T-helper 1 cell treated with Interleukin-12 subunit alpha and Interleukin-12 subunit beta and Interleukin-4 antibody, amounts not matched to agents 30 μg/mL and 1 μg/mL, for 36 hours (primary cell): ENCODE measurements around the gene NT5DC3.

Source experiments
- H3K27ac Mint-ChIP-seq: one replicate; pipeline ENCODE4 v1.8.0; 2021; ENCODE audit warnings: mild to moderate bottlenecking, mixed read lengths
- H3K27me3 Mint-ChIP-seq: one replicate; pipeline ENCODE4 v1.8.0; 2021; ENCODE audit warnings: low read depth, mixed read lengths
- H3K36me3 Mint-ChIP-seq: one replicate; pipeline ENCODE4 v1.8.0; 2021; ENCODE audit warnings: low read depth, mixed read lengths
- H3K4me1 Mint-ChIP-seq: one replicate; pipeline ENCODE4 v1.8.0; 2021; ENCODE audit warnings: low read depth, mixed read lengths
- H3K4me3 Mint-ChIP-seq: one replicate; pipeline ENCODE4 v1.8.0; 2021; ENCODE audit warnings: mild to moderate bottlenecking, moderate library complexity, mixed read lengths
- H3K9me3 Mint-ChIP-seq: one replicate; pipeline ENCODE4 v1.8.0; 2021; ENCODE audit warnings: mixed read lengths

Gene NT5DC3

DNA sequence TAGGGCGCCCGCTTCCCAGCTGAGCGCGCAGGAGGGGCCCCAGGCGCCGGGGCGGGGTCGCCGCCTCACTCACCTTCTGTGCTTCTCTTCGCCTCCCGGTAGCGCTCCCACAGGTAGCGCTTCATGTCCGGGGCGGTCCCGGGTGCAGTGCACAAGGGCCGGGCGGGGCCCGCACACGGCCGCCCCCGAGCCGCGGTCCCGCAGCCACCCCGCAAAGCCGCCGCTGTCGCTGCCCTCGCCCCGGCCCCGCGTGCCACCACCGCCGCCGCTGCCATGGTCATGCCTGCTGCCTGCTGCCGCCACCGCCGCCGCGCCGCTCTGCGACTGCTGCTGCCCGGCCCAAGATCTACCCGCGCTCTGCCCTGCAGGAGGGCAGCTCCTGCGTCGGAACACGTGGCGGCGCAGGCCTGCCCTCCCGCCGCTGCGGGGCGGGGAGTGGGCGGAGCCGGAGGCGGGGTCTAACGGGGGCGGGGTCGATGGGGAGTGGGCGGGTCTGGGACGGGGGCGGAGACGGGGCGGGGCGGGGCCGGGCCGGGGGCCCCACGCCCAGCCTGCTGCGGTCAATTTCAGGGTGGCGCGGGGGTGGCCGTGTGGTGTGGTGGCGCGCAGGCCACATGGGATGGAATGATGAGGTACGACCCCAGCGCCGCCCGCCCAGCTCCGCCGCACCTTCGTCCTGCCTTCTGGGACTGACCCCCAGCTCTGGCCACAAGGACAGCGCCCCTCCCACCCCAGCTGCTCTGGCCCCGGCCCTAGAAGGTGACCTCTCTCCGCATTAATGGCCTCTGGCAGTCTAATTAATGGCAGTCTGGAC, at the start of gene NT5DC3:
Gene NT5DC3, minus strand, starts transcription at position 359 of the 814 bp plus-strand sequence. Its CDS starts 78 bp downstream, at position 281.
- Mint-ChIP-seq H3K9me3 (no peaks in the 10 kb centered on the region), H3K4me3 (peak within 1 kb of the TSS; percentile 83), H3K4me1 (peaks cover 10% of the 10 kb centered on the region), H3K27me3 (peaks cover 34% of the 10 kb centered on the region), H3K36me3 (no peaks in the 10 kb centered on the region), H3K27ac (peak within 1 kb of the TSS; percentile 62)

DNA sequence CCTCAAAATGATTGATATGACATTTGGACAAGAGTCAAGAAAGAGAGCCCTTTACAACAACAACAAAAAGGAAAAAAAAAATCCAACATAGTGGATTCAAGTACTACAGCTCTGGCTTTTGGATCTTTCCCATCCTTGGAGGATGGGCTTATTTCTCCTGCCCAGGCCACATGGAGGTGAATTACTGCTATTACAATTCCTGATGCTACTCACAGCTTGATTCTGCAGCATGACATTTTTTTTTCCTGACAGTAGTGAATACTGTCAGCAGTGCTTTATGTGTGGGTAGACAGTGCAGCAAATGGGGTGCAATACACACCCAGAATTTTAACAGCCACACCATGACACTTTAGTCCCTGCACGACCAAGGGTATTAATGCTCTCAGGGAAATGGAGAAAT, 46.7 kb upstream of the NT5DC3 start:
- H3K9me3 Mint-ChIP-seq, result no peaks in the 10 kb centered on the region
- no peak overlapping the region for H3K27ac Mint-ChIP-seq
- H3K4me3 Mint-ChIP-seq, result no peak overlapping the region
- H3K36me3 Mint-ChIP-seq, result no peaks in the 10 kb centered on the region
- no peaks in the 10 kb centered on the region for H3K27me3 Mint-ChIP-seq
- H3K4me1 Mint-ChIP-seq, result peaks cover 9% of the 10 kb centered on the region

DNA sequence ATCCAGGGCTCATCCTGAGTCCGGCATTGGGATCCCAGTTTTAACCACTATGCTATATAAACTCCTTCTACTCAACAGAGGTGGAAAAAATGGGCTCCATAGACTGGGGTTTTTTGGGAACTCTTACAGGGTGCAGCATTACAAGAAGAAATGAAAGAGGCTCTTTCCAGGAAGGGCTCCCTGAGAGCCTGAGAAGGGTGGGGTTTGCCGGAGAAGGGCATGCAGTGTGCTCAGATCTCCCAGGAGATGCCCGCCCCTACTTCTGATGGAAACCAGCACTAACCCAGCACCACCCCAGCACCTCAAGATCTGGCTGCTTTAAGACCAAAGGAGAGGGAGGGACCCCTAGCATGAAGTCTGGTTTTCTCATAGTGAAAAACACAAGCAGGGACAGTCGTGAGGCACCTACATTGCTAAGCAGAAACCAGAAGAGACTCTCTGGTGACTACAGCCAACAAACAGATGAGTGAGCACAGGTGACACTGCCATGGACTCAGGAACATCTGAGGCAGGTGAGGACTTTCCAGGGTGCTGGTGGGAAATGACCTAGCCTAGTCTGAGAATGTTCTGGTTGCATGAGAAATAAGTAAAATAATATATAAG, 45.3 kb upstream of the NT5DC3 start:
- Mint-ChIP-seq H3K4me1 (peaks cover 11% of the 10 kb centered on the region), H3K4me3 (no peak overlapping the region), H3K27me3 (no peaks in the 10 kb centered on the region), H3K36me3 (no peaks in the 10 kb centered on the region), H3K27ac (no peak overlapping the region), H3K9me3 (no peaks in the 10 kb centered on the region)

DNA sequence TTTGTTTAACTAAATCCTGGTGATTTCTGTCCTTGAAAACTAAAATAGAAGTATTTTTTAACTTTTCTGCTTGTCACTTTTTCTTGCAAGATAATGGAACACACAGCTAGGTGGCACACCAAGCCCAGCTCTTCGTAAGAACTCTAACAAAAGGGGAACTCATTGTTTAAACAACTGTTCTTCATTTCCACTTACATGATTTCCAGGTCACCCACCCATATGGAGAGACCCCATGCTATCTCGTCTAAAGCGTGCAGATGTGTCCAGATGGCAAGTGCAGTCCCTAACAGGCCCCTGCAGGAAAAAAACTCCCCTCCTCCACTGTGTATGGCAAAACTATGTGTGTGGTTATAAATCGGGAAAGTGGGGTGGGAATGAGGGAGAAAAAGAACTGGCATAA, 43.3 kb upstream of the NT5DC3 start:
- no peak overlapping the region for H3K4me3 Mint-ChIP-seq

DNA sequence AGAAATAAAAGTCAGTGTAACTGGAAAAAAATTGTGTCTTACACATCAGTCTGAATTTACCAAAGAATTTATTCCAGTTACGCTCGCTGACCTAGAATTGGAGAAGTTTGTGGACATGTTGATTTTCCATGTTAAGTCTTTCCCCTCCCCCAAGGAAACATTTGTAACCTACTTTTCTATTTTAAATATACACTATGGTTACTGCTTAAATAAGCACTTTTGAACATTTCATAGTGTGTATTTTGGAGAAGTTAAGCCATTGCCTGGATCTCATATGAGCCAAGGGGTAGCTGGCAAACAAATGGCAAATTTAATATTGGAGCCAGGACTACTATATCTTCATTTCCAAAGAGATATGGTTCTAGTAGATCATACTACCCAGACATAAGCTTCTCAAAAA, 42.9 kb upstream of the NT5DC3 start:
- Mint-ChIP-seq H3K27me3 (no peaks in the 10 kb centered on the region), H3K27ac (no peak overlapping the region), H3K4me3 (no peak overlapping the region), H3K36me3 (no peaks in the 10 kb centered on the region), H3K9me3 (no peaks in the 10 kb centered on the region), H3K4me1 (peaks cover 27% of the 10 kb centered on the region)

More for the DNA sequence above, 43.3 kb upstream of the NT5DC3 start:
- Mint-ChIP-seq H3K27me3 (no peaks in the 10 kb centered on the region), H3K9me3 (no peaks in the 10 kb centered on the region), H3K27ac (no peak overlapping the region), H3K4me1 (peaks cover 23% of the 10 kb centered on the region), H3K36me3 (no peaks in the 10 kb centered on the region)

DNA sequence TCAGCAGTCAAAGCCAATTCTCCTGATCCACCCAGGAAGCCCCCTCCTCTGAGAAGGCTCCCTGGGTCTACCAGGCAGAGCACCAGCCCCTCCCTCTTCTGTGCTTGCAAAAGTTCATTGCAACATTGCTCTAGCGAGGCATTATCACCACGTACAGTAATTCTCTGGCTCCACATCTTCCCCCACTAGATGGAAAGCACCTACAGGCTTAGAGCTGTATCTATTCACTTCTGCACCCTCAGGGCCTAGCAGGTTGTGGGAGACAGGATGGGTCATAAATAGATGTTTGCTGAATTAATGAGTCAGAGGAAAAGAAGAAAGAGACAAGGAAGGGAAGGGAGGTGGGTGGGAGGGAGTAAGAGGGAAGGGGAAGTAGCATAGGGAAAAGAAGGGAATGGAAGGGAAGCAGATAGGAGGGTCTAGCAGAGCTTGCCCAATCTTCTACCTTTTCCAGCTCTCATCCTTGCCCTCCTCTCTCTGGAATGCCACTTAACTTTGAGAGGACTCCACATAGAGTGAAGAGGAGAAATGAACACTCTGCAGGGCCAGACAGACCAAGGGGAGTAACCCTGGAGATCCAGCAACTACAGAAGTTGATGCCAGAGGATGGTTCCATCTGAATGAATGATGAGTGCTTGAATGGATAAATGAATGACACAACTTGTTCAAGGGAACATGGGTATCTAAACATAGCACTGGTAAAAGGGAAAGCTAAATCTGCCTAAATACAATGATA, 42.0 kb upstream of the NT5DC3 start:
- Mint-ChIP-seq H3K27me3 (no peaks in the 10 kb centered on the region), H3K4me3 (no peak overlapping the region), H3K4me1 (peaks cover 30% of the 10 kb centered on the region), H3K36me3 (no peaks in the 10 kb centered on the region), H3K27ac (peak overlapping the region; percentile 14), H3K9me3 (no peaks in the 10 kb centered on the region)

DNA sequence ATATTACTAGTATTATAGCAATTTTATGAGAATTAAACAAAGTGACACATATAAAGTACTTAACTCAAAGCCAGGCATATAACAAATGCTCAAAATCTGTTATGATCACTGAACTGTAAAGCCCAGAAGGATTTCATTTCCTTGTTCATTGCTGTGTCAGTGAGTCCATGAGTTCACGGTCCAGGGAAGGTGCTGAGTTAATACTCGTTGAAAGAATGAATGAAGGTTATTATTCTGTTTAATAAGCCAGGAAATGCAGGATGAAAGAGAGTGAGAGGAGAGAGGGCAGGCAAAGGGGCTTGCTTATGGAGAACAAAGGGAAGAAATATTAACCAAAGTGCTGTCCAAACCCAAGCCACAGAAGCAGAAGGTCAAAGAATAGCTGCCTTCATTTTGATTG, 40.2 kb upstream of the NT5DC3 start:
- H3K4me1 Mint-ChIP-seq, result peaks cover 34% of the 10 kb centered on the region

DNA sequence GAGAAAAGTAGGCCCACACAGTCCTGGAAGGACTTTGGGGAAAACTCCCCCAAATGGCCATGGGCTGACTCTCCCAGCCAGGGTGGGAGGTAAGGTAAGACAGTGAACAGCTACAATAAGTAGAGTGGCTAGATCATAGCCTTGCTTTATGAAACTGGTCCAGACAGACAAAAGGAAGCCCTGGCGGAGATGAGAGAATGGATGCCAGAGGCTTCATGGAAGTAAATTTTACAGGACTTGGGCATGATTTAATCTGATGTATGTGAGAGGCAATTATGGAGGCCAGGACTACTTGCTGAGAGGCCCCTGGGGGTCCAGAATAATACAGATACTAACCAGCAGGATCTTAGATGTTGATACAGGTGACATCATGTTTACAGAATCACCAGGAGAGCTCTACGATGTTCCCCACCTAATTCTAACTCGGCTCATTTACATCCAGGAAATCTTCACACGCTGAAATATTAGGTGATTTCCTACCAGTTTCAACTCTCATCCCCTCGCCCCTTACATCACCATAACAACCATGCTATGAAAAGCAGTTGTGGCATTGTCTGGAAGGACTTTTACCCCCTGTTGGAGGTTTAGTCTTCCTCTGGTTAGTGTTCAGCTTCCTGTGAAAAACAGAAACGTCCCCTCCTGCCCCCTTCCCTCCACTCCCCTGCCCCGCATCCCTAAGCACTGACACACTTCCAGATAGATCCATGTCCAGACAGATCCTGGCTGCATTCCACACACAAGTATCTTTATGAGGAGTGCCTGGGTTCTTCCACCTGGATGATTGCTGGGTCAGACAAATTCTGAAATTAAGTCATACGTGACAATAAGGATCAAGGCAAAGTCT, 39.5 kb upstream of the NT5DC3 start:
- Mint-ChIP-seq H3K9me3 (no peaks in the 10 kb centered on the region), H3K27me3 (peaks cover 2% of the 10 kb centered on the region), H3K36me3 (no peaks in the 10 kb centered on the region), H3K4me1 (peaks cover 32% of the 10 kb centered on the region), H3K4me3 (no peak overlapping the region), H3K27ac (peak overlapping the region; percentile 49)

More for the DNA sequence above, 40.2 kb upstream of the NT5DC3 start:
- no peaks in the 10 kb centered on the region for H3K36me3 Mint-ChIP-seq
- H3K9me3 Mint-ChIP-seq, result no peaks in the 10 kb centered on the region
- H3K27ac Mint-ChIP-seq, result no peak overlapping the region
- H3K4me3 Mint-ChIP-seq, result no peak overlapping the region
- H3K27me3 Mint-ChIP-seq, result no peaks in the 10 kb centered on the region

DNA sequence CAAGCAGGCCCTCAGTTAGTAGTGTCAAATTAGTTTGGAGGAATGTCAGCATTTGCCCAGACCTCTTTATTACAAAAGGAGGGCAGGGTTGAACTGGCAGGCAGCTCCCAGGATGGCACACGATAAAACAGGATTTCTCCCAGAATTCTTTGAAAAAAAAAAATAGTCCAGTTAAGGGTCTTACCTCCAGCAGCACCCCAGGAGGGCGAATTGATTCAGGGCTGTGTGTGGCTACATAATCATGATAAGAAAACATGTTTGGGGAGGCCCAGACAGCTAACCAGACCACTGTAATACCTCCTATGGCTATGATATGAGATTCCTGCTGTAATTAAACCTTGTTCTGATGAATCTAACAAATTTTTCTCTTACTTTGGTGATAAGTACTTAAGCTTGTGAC, 38.8 kb upstream of the NT5DC3 start:
- Mint-ChIP-seq H3K27ac (no peak overlapping the region), H3K27me3 (peaks cover 7% of the 10 kb centered on the region), H3K36me3 (no peaks in the 10 kb centered on the region), H3K9me3 (no peaks in the 10 kb centered on the region), H3K4me1 (peaks cover 32% of the 10 kb centered on the region), H3K4me3 (no peak overlapping the region)

DNA sequence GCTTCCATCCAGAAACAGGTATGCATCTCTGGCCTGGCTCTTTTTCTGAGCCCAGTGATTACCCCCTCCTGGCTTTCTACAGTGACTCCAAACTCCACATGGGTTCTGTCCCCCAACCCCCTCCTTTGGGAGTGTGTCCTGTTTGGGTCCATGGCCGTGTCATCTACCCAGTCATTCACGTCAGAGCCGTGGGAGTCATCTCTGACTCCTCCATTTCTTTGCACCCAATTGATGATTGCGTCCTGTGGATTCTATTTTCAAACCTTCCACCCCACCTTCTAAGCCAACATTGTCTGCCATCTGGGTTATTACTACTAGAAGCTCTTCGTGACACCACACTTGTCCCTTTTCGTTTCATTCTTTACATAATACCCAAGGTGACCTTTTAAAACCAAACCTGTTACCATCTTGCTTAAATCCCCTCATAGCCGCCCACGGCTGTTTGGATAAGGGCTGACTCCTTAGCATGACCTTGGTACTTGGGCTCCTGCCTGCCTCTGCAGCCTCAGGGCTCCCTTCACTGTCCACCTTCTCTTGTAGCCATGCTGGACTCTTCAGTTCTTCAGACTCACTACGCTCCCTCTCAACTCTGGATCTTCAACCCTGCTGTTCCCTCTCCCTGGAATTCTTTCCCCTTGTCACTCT, 38.1 kb upstream of the NT5DC3 start:
- H3K36me3 Mint-ChIP-seq, result no peaks in the 10 kb centered on the region
- H3K4me1 Mint-ChIP-seq, result peaks cover 29% of the 10 kb centered on the region
- no peaks in the 10 kb centered on the region for H3K9me3 Mint-ChIP-seq
- no peak overlapping the region for H3K4me3 Mint-ChIP-seq
- no peak overlapping the region for H3K27ac Mint-ChIP-seq
- H3K27me3 Mint-ChIP-seq, result peaks cover 9% of the 10 kb centered on the region

DNA sequence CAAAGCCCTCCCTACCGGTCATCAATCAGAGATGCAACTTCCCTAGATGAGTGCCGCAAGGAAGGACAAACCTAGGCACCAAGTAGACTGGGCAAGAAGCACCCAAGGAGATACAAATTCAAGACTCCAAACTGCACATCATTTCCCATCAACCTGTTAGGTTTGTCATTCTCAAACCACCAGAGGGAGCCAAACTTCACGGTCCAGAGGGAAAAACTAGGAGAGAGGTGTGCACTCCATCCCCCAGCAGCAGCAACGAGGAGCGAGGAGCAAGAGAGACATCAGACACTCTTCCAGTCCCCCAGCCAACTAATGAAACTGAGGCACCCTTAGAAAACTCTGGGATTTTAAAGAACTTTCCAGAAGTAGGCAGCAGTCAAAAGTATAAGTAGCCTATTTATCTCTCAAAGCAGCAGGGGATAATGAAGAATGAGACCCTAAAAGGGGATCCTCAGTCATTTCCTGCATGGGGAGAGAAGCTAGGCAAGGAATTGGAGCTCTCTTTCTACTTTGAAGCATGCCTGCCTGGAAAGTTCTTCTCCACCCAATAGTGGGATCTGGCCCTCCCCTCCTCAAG, 37.0 kb upstream of the NT5DC3 start:
- Mint-ChIP-seq H3K27ac (no peak overlapping the region), H3K27me3 (peaks cover 9% of the 10 kb centered on the region), H3K36me3 (no peaks in the 10 kb centered on the region), H3K4me1 (peaks cover 29% of the 10 kb centered on the region), H3K9me3 (no peaks in the 10 kb centered on the region), H3K4me3 (no peak overlapping the region)

DNA sequence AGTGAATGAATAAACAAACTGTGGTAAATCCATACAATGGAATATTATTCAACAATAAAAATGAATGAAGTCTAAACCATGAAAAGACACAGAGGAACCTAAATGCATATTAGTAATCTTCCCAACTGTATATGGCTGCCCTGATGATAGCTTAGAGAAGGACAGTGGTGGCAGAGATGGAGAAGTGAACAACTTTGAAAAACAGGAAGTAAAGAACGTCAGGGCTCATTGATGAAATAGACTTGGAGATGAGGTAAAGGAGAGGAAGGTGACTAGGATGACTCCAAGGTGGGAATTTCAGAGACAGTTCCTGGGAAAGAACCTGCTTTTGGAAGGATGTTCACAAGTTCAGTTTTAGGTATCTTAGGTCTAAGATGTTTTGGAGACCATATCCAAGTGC, 36.3 kb upstream of the NT5DC3 start:
- H3K27ac Mint-ChIP-seq, result no peak overlapping the region
- no peaks in the 10 kb centered on the region for H3K36me3 Mint-ChIP-seq
- no peak overlapping the region for H3K4me3 Mint-ChIP-seq
- no peaks in the 10 kb centered on the region for H3K9me3 Mint-ChIP-seq
- H3K27me3 Mint-ChIP-seq, result peaks cover 9% of the 10 kb centered on the region
- H3K4me1 Mint-ChIP-seq, result peaks cover 25% of the 10 kb centered on the region

DNA sequence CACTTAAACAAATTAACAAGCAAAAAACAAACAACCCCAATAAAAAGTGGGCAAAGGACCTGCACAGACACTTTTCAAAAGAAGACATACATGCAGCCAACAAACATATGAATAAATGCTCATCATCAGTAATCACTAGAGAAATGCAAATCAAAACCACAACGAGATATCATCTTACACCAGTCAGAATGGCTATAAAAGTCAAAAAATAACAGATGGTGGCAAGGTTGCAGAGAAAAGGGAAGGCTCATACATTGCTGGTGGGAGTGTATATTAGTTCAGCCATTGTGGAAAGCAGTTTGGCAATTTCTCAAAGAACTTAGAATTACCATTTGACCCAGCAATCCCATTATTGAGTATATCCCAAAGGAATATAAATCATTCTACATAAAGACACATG, 34.6 kb upstream of the NT5DC3 start:
- Mint-ChIP-seq H3K27me3 (peaks cover 9% of the 10 kb centered on the region), H3K27ac (no peak overlapping the region), H3K4me1 (peaks cover 22% of the 10 kb centered on the region)

More for the DNA sequence above, 34.6 kb upstream of the NT5DC3 start:
- Mint-ChIP-seq H3K9me3 (no peaks in the 10 kb centered on the region), H3K4me3 (no peak overlapping the region), H3K36me3 (no peaks in the 10 kb centered on the region)
